Measurements from ENCODE around the gene TAS2R4. TPM values are rescaled to one million over a fixed set of nuclear protein-coding genes. Genes with fewer than 3 reads are reported as not detected.
"Not testable (repeated sequence)": the region's sequence is repeated elsewhere in the genome, so short reads cannot be mapped to it uniquely, and the experiment has no call there.

The TAS2R4 gene
- total RNA-seq, 1 experiment from 2014 or later: 0.66 TPM

DNA sequence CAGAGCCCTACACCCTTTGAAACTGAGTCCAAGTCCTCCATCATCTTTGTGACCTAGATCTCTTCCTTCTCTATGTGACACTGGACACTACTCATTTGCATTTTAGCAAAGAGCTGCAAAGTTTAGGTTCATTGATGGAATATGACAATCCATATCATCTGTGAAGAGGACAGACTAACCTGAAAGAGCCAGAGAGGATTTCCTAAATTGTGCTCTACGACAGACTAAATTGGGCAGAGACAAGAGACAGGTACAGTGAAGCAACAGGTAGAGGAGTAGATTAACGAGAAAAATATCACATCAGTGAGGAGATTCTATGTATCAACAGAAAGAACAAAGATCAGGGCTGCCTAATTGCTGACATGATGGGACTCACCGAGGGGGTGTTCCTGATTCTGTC, 12.7 kb upstream of the TAS2R4 start, which contains the start of gene TAS2R3:
Gene TAS2R3 (plus strand): TSS at position 301 of the 400 bp plus-strand sequence. CDS start 62 bp downstream, at position 363.
- no peak within 1 kb of the TSS for H2BK20ac ChIP-seq (ENCODE audit: low read depth, low read length, poor library complexity, severe bottlenecking)
- no peak within 1 kb of the TSS for H3T11ph ChIP-seq (ENCODE audit: low read length)
- no peak within 1 kb of the TSS for H2BK12ac ChIP-seq (ENCODE audit: insufficient read length, low read depth, low read length)
- no peaks in the 10 kb centered on the region for H3K9me3 ChIP-seq (ENCODE audit: control insufficient read depth, low read depth, low read length)
- H2BK15ac ChIP-seq (ENCODE audit: low read depth, low read length): no peak within 1 kb of the TSS
- no peak within 1 kb of the TSS for H3K27ac ChIP-seq (ENCODE audit: insufficient read length, low read depth, low read length)
- WGBS (ENCODE audit: extremely low coverage, insufficient read length, low lambda C conversion rate): no CpG with 5 or more reads among the region's 3 CpGs
- no peak within 1 kb of the TSS for H3K18ac ChIP-seq (ENCODE audit: insufficient read length, low read depth, low read length)
- H4K5ac ChIP-seq (ENCODE audit: insufficient read length, low read depth, low read length): no peak within 1 kb of the TSS
- no peaks in the 10 kb centered on the region for H3K27me3 Mint-ChIP-seq (ENCODE audit: low read depth)
- H4K20me1 ChIP-seq (ENCODE audit: control insufficient read depth, insufficient read depth, insufficient read length): no peaks in the 10 kb centered on the region
- no peak within 1 kb of the TSS for H3K14ac ChIP-seq (ENCODE audit: insufficient read depth, low read length)
- H3K36me3 Mint-ChIP-seq (ENCODE audit: insufficient read depth in 1 of 3, low read depth in 3 of 3): peaks cover 15 to 40% (median 20%) of the 10 kb centered on the region in 3 experiments; a peak in 6 of 7 replicates
- peak within 1 kb of the TSS; percentile 63 for H4K8ac ChIP-seq (replicated peaks; ENCODE audit: insufficient read length, low read depth, low read length)
- H3K4me3 Mint-ChIP-seq: no peak within 1 kb of the TSS
- no peak within 1 kb of the TSS for H3K27ac Mint-ChIP-seq
- no peak within 1 kb of the TSS for H4K91ac ChIP-seq (ENCODE audit: insufficient read length, low read depth, low read length)
- H3K27me3 ChIP-seq (ENCODE audit: insufficient read depth, low read length): no peaks in the 10 kb centered on the region
- H2BK5ac ChIP-seq (ENCODE audit: insufficient read length, low read length): no peak within 1 kb of the TSS
- no peak within 1 kb of the TSS for H3K4ac ChIP-seq (ENCODE audit: low read depth, low read length)
- no peak for DNase-seq
- no peak within 1 kb of the TSS for H3K56ac ChIP-seq (ENCODE audit: insufficient read length, low read depth, low read length)
- H3K4me1 ChIP-seq (ENCODE audit: insufficient read depth, low read length): no peaks in the 10 kb centered on the region; the same call in 1 of the 2 replicates
- H2AFZ ChIP-seq (ENCODE audit: low read length): no peak within 1 kb of the TSS
- H3K4me1 Mint-ChIP-seq: peaks cover 0 to 5% of the 10 kb centered on the region in 2 experiments; a peak in 2 of 4 replicates
- no peaks in the 10 kb centered on the region for H3K9me3 Mint-ChIP-seq
- H3K23me2 ChIP-seq (ENCODE audit: insufficient read length, low read depth, low read length, poor library complexity, severe bottlenecking): no peaks in the 10 kb centered on the region
- H3K79me1 ChIP-seq (ENCODE audit: insufficient read depth, low read depth, low read length, poor library complexity, severe bottlenecking): no peaks in the 10 kb centered on the region
- no peak within 1 kb of the TSS for H3K23ac ChIP-seq (ENCODE audit: insufficient read length, low read depth, low read length)
- TF ChIP-seq CTCF (conservative IDR thresholded peaks at IDR 0.05): no peak
- no peak within 1 kb of the TSS for H2AK5ac ChIP-seq (ENCODE audit: insufficient read length, low read length)
- no peak within 1 kb of the TSS for H2BK120ac ChIP-seq (ENCODE audit: low read depth, low read length, poor library complexity, severe bottlenecking)
- H3K4me2 ChIP-seq (ENCODE audit: insufficient read depth, insufficient read length, low read length): no peak within 1 kb of the TSS
- no peak within 1 kb of the TSS for H3K9ac ChIP-seq (ENCODE audit: extremely low read depth, insufficient read length, low read length)
- no peaks in the 10 kb centered on the region for H3K79me2 ChIP-seq (ENCODE audit: insufficient read depth, low read length)

- not testable (repeated sequence) for H3K4ac ChIP-seq (ENCODE audit: low read depth, low read length); H3K4me1 ChIP-seq (ENCODE audit: insufficient read depth, low read length); H4K8ac ChIP-seq (replicated peaks; ENCODE audit: insufficient read length, low read depth, low read length); H3K4me2 ChIP-seq (ENCODE audit: insufficient read depth, insufficient read length, low read length); H2BK120ac ChIP-seq (ENCODE audit: low read depth, low read length, poor library complexity, severe bottlenecking); H3K9me3 ChIP-seq (ENCODE audit: control insufficient read depth, low read depth, low read length); H3K27me3 Mint-ChIP-seq (ENCODE audit: low read depth); H3K18ac ChIP-seq (ENCODE audit: insufficient read length, low read depth, low read length); H3K27me3 ChIP-seq (ENCODE audit: insufficient read depth, low read length); H3K14ac ChIP-seq (ENCODE audit: insufficient read depth, low read length); H4K5ac ChIP-seq (ENCODE audit: insufficient read length, low read depth, low read length); H3K56ac ChIP-seq (ENCODE audit: insufficient read length, low read depth, low read length); H3K9ac ChIP-seq (ENCODE audit: extremely low read depth, insufficient read length, low read length); H4K91ac ChIP-seq (ENCODE audit: insufficient read length, low read depth, low read length); H3K27ac Mint-ChIP-seq; DNase-seq; H3K79me2 ChIP-seq (ENCODE audit: insufficient read depth, low read length); H2AK5ac ChIP-seq (ENCODE audit: insufficient read length, low read length); H4K20me1 ChIP-seq (ENCODE audit: control insufficient read depth, insufficient read depth, insufficient read length); H3K79me1 ChIP-seq (ENCODE audit: insufficient read depth, low read depth, low read length, poor library complexity, severe bottlenecking); H3K27ac ChIP-seq (ENCODE audit: insufficient read length, low read depth, low read length); H3K23ac ChIP-seq (ENCODE audit: insufficient read length, low read depth, low read length); H3K4me3 Mint-ChIP-seq; H2BK5ac ChIP-seq (ENCODE audit: insufficient read length, low read length); H2AFZ ChIP-seq (ENCODE audit: low read length); H2BK20ac ChIP-seq (ENCODE audit: low read depth, low read length, poor library complexity, severe bottlenecking); H3K4me1 Mint-ChIP-seq; H2BK15ac ChIP-seq (ENCODE audit: low read depth, low read length); H2BK12ac ChIP-seq (ENCODE audit: insufficient read length, low read depth, low read length); H3T11ph ChIP-seq (ENCODE audit: low read length); H3K23me2 ChIP-seq (ENCODE audit: insufficient read length, low read depth, low read length, poor library complexity, severe bottlenecking)
- Mint-ChIP-seq H3K9me3 (peaks cover 12 to 14% of the 10 kb centered on the region in 2 experiments; a peak in 4 of 5 replicates), H3K36me3 (ENCODE audit: insufficient read depth in 1 of 3, low read depth in 3 of 3) (peaks cover 23 to 37% (median 23%) of the 10 kb centered on the region in 3 experiments; a peak in 6 of 7 replicates)
- WGBS (ENCODE audit: extremely low coverage, insufficient read length, low lambda C conversion rate): no CpG with 5 or more reads among the region's 3 CpGs
Observed at GRCh38 chr7:141770083-141770583, 6.3 kb upstream of the TAS2R4 start.
